Renal pelvis (tissue), 4 donors: ENCODE data around the gene C19orf85. TPM values are rescaled to one million over a fixed set of nuclear protein-coding genes. Genes with fewer than 3 reads are reported as not detected.
"Not testable (repeated sequence)": the region's sequence is repeated elsewhere in the genome, so short reads cannot be mapped to it uniquely, and the experiment has no call there.

Source experiments
- DNase-seq: peaks from one replicate; pipeline ENCODE4 v3.0.0-alpha.2; 2013
- polyA plus RNA-seq, 3 donors: library from polyadenylated mRNA; unstranded; fragments of 120-200 nt; gene quantifications; one replicate each; pipeline ENCODE4 v1.2.1, GENCODE V29; 2013; ENCODE audit not compliant: insufficient read length in 3 of 3

Gene C19orf85
- polyA plus RNA-seq, 3 donors = not detected

DNA sequence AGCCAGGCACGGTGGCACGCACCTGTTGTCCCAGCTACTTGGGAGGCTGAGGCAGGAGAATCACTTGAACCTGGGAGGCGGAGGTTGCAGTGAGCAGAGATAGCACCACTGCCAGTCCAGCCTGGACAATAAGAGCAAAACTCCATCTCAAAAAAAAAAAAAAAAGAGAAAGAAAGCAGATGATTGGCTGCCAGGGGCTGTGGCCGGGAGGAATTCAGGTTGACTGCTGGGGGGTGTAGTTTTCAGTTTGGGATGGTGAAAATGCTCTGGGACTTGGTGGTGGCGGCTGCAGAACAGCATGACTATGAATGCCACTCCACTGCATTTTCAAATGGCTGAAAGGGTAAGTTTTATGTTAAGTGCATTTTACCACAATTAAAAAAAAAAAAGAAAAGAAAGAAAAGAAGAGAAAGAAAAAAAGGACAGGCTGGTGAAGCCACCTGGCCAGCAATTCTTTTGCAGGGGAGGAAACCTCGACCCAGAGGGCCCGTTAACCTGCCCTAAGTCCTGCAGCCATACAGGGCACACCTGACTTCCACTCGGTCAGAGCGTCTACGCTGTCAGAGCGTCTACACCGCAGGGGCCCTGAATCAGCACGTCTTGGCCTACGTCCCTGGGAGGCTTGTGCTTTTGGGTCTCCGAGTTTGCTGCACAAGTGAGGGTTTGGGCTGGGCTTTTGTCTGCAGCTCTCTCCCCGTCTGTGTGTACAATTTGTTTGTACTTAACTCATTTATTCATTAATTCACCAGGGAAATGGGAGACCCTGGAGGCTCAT lies 6.7 kb downstream of the C19orf85 start:
- DNase-seq = no peak

DNA sequence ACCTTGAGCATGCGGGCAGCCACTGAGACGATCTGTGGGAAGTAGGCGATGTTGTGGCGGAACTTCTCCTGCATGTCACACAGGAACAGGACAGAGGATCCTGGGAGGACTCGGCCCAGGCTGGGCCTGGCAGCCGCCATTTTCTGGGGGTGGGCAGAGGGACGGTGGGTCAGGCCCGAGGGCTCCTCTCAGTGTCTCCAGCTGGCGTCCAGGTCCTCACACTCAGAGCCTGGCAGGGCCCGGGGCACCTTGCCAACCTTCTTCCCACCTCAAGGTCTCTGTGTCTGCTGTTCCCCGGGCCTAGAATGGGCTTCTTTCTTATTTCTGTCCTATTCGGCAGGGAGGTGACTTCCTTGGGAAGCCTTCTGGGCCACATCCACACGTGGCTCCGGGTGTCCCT lies 8.2 kb downstream of the C19orf85 start:
- no peak for DNase-seq

GRCh38 chr19:55455576-55456235 lies 8.8 kb downstream of the C19orf85 start:
- no peak for DNase-seq

DNA sequence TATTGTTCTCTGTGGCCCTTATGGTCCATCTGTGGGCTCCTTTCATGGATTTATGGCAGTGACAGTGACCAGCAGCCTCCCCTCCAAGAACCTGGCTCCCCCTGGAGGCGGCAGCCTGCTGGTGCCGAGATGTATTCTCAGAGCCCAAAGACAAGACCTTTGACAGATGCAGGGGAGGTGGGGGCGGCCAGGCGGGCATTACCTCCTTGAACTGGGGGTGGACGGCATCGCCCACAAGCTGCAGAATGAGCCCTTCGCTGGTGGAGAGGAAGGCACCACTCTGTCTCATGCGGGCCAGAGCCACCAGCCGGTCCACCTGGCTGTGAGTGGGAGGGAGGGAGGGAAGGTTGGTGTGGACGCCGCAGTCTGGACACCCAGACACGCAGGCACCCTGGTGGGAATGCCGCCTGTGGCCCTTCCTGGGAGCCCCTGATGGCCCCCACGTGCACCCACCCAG lies 9.7 kb downstream of the C19orf85 start:
- DNase-seq = no peak

- DNase-seq = no peak
These were observed 10.9 kb downstream of the C19orf85 start for GRCh38 chr19:55453511-55454260.

DNA sequence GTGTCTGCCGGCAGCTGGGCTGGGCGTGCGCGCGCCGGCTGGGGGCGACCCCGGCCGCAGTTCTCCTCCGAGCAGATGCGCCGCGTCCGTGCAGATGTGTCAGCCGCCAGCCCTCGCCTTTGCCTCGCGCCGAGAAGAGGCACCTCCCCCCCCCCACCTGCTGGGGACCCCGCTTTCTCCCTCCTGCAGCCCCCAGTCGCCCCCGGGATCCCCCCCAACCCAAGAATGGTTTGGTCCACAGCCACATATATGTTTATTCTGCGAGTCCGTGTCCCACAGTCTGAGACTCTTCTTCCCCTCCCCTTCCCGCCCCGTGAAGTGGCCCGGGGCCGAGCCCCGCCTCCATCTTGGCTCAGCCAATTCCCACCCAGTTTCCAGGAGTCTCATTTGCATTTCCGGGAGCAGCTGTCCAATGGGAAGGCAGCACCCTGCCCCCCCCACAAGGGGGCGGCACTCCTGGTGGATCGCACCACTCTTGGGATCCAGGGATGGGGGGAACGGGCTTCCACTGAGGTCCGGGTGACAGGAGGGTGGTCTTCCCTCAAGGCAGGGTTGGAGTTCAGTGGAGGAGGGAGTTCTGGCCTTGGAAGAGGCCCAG lies 11.7 kb downstream of the C19orf85 start:
- DNase-seq = peak; percentile 90

DNA sequence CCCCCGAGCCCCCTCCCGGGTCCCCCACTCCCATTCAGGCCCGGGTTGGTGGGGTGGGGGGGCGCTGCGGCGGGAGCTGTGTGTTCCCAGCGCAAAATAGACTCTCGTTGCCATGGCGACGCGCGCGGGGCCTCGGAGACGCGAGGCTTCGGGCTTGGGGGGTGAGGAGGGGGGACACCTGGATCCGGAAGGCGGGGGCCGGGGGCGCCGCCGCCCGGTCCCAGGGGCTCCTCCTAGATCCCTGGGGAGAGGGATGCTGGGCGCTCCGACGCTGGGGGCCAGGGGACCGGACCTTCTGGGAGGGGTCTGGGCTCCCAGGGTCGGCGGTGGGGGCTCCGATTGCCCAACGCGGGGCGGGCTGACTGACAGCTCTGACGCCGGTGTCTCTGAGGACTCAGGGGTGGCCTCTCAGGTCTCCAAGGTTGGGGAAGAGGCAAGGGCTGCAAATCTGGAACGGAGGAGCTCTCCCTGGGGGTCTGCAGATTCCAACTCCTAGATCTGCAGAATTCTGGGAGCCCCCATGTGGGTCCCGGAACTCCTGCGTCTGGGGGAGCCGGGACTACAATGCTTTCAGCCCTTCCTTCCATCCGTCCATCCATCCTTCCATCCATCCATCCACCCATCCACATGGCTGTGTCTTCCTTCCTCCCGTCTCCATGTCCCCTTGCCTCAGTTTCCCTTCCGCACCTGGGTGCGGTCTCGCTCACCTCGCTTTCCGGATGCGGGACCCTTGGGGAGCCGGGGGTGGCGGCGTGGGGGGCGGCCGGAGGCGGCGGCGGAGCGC lies 12.4 kb downstream of the C19orf85 start:
- DNase-seq = no peak

GRCh38 chr19:55451163-55451964 lies 13.2 kb downstream of the C19orf85 start:
- DNase-seq = no peak

- no peak for DNase-seq
These were observed 15.1 kb downstream of the C19orf85 start for GRCh38 chr19:55449469-55449868.

- DNase-seq = not testable (repeated sequence)
These were observed 16.4 kb downstream of the C19orf85 start for GRCh38 chr19:55448175-55448490.

DNA sequence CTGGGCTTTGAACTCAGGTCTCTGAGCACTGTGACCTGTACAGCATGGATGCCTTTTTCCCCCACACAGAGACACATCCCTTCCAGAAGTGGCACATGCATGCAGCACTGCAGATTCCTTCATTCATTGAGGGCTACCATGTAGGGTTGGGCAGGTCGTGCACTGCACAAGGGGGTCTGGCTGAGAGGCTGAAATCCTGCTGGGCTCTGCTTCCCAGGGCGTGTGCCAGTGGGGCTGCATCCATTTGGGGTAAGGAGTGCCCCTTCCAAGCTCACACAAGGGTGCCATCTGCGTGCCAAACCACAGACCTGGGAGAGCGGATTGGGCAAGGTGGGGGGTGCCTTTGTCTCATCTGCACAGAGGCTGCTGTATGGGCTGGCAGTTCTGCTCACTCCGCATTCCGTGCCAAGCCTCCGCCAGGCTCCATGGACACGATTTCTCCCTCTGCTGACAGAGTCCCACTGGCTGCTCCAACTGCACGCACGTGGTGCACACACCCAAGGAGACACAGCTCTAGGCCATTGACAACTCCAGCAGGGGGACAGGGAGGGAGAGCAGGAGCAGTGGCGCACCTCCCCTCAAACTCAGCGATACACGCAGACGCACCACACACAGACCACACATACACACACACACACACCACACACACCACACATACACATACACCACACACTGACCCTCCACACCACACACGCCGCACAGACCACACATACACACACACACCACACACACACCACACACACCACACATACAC lies 17.0 kb downstream of the C19orf85 start:
- DNase-seq = no peak

- no peak for DNase-seq
These were observed 18.5 kb downstream of the C19orf85 start for GRCh38 chr19:55446060-55446459.

GRCh38 chr19:55444646-55445045 lies 19.9 kb downstream of the C19orf85 start:
- DNase-seq = no peak

DNA sequence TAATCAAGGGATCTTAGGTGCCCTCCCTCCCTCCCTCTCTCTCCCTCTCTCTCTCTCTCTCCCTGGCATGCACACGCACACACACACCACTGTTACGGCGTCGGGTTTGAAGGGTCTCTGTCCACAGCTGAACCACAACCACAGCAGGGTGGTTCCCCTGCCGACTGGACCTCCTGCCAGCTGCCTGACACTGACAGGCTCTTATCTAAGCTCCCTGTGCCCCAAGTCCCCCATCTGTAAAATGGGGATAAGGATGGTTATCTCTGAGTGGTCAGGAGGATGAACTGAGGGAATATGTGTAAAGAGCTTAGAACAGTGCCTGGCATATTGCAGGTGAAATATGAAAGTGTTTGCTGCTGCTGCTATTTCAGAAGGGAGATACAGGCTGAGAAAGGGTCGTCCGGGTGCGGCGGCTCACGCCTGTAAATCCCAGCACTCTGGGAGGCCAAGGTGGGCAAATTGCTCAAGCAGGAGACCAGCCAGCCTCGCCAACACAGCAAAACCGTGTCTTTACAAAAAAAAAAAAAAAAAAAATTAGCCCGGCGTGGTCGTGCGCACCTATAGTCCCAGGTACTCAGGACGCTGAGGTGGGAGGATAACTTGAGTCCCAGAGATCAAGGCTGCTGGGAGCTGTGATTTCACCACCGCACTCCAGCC lies 20.6 kb downstream of the C19orf85 start:
- DNase-seq = no peak

DNA sequence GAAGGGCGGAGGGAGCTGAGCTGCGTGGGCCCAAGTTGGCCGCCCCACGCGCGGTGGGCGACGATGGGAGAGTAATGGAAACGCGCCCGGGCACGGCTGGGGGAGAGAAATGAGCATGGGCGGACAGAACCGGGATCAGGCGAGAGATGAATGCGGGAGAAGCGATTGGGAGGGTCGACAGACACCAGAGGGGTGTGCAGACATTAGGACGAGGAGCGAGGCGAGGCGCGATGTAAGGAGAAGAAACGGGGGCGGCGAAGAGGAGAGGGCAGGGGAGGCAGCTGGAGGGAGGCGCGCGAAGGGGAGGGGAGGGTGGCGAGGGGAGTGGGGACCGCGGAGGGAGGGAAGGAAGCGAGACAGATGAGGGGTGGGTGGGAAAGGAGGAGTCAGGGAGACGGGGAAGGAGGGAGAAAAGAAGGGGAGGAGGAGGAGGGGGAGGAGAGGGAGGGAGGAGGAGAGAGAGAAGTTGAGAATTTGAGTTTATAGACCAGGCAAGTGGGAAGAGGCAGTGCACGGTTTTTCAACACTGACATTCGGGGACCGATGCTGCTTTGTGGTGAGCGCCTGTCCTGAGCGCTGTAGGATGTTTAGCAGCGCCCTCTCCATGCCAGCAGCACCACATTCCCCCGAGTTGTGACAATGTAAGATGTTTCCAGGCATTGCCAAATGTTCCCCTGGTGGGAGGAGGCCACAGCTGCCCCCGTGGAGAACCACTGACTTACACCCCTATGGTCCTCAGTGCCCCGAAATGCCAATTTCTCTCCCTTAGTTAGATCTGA lies 21.3 kb downstream of the C19orf85 start, which contains the start of gene SHISA7:
SHISA7 (minus strand) TSS at position 256 of the 779 bp plus-strand sequence. CDS start 437 bp downstream, outside the sequence.
- no peak for DNase-seq

GRCh38 chr19:55442372-55442961 lies 22.1 kb downstream of the C19orf85 start:
- DNase-seq = no peak

GRCh38 chr19:55441692-55442321 lies 22.7 kb downstream of the C19orf85 start:
- DNase-seq = no peak

- DNase-seq = no peak
These were observed 23.2 kb downstream of the C19orf85 start for GRCh38 chr19:55441319-55441691.
